H1 (cell line): ENCODE results near the gene UBE2H. TPM values are rescaled to one million over a fixed set of nuclear protein-coding genes. Genes with fewer than 3 reads are reported as not detected.

Experiments
- CTBP2 ChIP-seq: IDR thresholded peaks from 2 replicates; pipeline ENCODE4 v1.7.0; 2011; ENCODE audit warnings: borderline replicate concordance, mild to moderate bottlenecking, moderate library complexity, mixed read lengths, low read length; ENCODE audit not compliant: insufficient read depth, insufficient read length
- polyA plus RNA-seq, 7 experiments: library from polyadenylated mRNA; depleted of rRNA in 3 of 7; stranded (reverse) in 5 of 7; unstranded in 2 of 7; fragments of >200 nt in 5 of 7; fragments of 200-250 nt in 2 of 7; gene quantifications; 1 replicate in 5 of 7; 2 replicates in 1 of 7; 4 replicates in 1 of 7; pipeline versions ENCODE4 v1.2.1 to v1.2.3, GENCODE V29; 2011 to 2013; ENCODE audit warnings: missing spikeins in 2 of 7, mixed read lengths in 2 of 7
- total RNA-seq: library from RNA; stranded (reverse); fragmentation: NEBNext Ultra II Directional; extraction: Animal tissue kit (Norgen Biotek cat#: 25700); gene quantifications from 2 replicates; pipeline ENCODE4 v1.2.1, GENCODE V29; 2021

The UBE2H gene
- total and polyA plus RNA-seq, 2 of the 8 experiments (the other 6 are each of a cell fraction or from before 2014, with no cell fraction given), result 30.6 to 62.2 TPM

DNA sequence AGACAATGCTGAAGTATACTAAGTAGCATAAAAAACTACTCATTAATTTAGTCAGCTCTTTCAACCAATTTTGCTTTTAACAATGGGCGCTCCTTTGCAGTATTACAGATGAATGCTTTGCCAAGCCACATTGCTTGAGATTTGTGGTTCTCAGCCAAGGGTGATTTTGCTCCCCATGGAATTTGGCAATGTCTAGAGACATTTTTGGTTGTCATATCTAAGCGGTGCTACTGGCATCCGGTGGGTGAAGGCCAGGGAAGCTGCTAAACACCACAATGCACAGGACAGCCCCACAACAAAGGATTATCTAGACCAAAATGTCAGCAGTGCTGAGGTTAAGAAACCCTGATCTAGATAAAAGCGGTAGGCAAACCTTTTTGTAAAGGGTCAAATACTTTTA, 112.0 kb downstream of the UBE2H start (continued):
- TF ChIP-seq CTBP2, result no peak
